ENCODE data around the gene LTC4S.

DNA sequence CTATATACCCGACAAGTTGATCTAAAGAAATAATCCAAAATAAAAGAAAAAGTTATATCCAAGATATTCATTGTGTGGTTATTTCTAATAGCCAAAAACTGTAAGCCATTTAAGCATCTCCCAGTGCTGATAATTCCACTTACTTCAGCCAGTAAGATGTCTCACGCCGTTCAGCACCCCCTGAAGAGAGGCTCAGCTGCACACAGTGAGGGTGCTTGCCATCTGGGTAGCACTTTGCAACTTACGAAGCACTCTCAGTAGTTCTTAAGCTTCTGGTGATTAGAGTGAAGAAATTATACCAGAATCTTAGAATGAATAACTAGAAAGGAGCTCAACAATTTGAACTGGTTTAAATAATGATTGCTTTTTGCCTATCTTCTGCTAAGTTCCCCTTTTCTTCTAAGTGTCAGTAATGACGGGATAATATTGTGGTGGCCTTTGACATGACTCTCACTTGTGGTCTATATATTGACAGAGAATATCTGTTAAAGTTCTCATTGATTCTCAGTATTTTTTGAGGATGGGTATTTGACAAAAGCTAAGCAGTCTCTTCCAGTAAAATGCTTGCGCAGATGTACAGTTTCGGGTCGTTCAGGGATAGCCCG lies 26.2 kb upstream of the LTC4S start:
- TF ChIP-seq CTCF (conservative IDR thresholded peaks at IDR 0.05; ENCODE audit: low read length) (no peak), EZH2phosphoT487 (IDR thresholded peaks at IDR 0.05; ENCODE audit: borderline replicate concordance, low read depth, low read length) (no peak)
